Epithelial cell of alveolus of lung (primary cell): ENCODE data around the gene GPATCH4. TPM values are rescaled to one million over a fixed set of nuclear protein-coding genes. Genes with fewer than 3 reads are reported as not detected.

Experiments
- total RNA-seq: library from RNA; depleted of rRNA; stranded (reverse); fragments of >200 nt; gene quantifications from 2 replicates; pipeline ENCODE4 v1.2.1, GENCODE V29; 2015

The GPATCH4 gene
- total RNA-seq = 4.0 and 11.4 TPM in 2 replicates

GRCh38 chr1:156601122-156601830 lies at the start of gene GPATCH4:
GPATCH4 (minus strand) TSS chr1:156601479.

GRCh38 chr1:156641761-156642264 lies 40.5 kb upstream of the GPATCH4 start, which contains the start of gene BCAN:
BCAN (plus strand) TSS chr1:156642117; CDS start chr1:156646055, 3,938 bp downstream.

DNA sequence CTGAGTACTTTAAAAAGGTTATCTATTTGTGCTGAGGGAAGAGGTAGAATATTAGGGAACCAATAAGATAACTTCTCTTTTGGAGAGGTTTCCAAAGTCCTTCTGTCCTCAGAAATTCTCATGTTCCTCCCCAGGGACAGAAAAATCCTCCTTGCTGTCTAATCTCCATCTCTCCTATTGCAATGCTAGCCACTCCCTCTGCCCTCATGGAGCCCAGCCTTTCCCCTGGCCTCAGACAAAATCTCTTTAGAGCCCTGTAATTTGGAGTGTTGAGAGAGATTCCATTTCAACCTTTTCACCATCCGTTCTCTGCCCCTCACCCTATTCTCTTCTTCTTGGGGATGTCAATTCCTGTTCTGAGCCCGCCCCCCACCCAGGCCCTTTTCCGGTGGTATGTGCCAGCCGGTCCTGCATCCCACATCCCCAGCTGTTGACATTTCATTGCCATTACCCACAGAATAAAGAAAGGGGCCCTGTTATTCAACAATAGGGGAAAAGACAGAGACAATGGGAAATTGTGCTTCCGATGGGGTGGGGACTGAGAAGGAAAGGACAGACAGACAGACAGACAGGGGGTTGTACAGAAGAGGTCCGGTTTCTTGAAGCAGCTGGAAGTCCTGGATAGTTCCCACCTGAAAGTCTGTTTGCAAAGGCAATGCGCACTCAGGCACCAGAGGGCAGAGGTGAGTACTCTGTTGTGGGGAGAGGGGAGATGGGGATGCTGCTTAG lies 17.7 kb upstream of the GPATCH4 start, which contains the start of gene HAPLN2:
HAPLN2 (plus strand) TSS at position 563 of the 729 bp plus-strand sequence. CDS start 4,076 bp downstream, outside the sequence.

DNA sequence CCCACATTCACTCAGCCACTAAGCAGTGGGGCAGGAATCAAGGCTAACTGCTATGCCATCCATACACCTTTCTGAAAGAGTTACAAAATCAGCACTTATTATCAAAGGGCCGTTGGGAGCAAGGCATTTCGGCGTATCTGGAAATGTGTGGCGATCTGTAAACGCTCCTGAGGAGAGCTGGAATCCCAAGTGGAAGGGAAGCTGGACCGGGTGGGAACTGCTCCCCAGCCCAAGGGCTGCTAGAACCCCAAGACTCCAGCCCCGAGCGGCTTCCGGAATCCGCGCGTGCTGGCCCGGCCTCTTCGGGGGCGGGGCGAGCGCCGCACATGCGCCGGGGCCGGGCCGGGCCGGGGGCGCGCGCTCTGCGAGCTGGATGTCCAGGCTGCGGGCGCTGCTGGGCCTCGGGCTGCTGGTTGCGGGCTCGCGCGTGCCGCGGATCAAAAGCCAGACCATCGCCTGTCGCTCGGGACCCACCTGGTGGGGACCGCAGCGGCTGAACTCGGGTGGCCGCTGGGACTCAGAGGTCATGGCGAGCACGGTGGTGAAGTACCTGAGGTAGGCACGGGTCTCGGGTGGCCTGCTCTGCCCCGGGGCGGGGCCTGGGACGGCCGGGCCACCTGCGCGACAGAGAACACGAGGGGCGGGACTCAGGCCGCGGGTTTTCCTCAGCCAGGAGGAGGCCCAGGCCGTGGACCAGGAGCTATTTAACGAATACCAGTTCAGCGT lies 9.7 kb downstream of the GPATCH4 start, which contains the start of gene NAXE:
NAXE (plus strand) TSS at position 345 of the 726 bp plus-strand sequence; CDS start at position 374, 29 bp downstream.

GRCh38 chr1:156579472-156579871 lies 21.8 kb downstream of the GPATCH4 start, which contains the start of gene TTC24:
TTC24 (plus strand) TSS chr1:156579723; CDS start chr1:156581365, 1,642 bp downstream.

DNA sequence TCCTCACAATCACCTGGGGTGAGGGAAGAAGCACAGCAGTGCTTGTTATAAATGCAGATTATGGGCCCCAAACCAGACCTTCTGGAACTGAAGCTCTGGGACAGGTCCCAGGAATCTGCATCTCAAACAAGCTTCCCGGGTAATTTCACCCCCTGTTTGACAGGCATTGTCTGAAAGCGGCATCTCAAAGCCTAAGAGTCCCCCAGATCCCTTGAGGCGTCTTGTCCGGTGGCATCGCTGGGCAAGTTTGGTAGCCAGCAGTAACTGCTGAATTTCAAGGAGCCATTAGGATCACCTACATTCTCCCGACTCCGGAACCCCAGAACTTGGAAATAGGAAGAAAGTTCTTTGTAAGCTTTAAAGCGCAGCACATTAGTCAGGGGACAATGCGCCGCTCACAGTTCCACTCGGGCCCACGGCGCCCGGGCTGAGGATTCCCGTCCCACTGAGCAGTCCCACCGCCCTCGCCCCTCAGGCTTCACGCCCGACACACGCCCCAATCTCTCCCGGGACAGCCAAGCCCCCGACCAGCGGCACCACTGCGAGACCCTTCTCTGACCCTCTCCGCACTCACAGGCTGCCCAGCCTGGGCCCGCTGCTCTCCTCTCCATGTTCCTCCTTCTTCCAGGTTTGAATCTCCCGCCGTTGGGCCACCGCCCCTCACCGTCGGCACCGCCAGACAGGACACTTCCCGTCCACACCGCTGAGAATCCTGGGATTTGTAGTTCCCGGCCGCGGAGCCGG lies 29.2 kb downstream of the GPATCH4 start, which contains the start of gene IQGAP3:
IQGAP3 (minus strand) TSS at position 647 of the 744 bp plus-strand sequence; CDS start at position 611, 36 bp downstream.

Other genes starting within 250 kb of the GPATCH4 start
- gene RHBG, start 232.3 kb downstream of the GPATCH4 start, total RNA-seq = not detected in 2 replicates
- 16.9 and 40.0 TPM in 2 replicates for gene MEF2D, start 100.7 kb downstream of the GPATCH4 start, total RNA-seq
- gene IQGAP3, start 28.9 kb downstream of the GPATCH4 start, total RNA-seq = 4.2 and 22.8 TPM in 2 replicates
- gene TTC24, start 21.8 kb downstream of the GPATCH4 start, total RNA-seq = not detected in 2 replicates
- gene NAXE, start 9.7 kb downstream of the GPATCH4 start, total RNA-seq = 70.1 and 93.0 TPM in 2 replicates
- gene HAPLN2, start 17.9 kb upstream of the GPATCH4 start, total RNA-seq = 1.9 TPM in 1 of 2 replicates, not detected in the other
- not detected in 2 replicates for gene BCAN, start 40.6 kb upstream of the GPATCH4 start, total RNA-seq
- gene NES, start 75.9 kb upstream of the GPATCH4 start, total RNA-seq = 34.3 and 110 TPM in 2 replicates
- 38.1 and 68.6 TPM in 2 replicates for gene CRABP2, start 104.1 kb upstream of the GPATCH4 start, total RNA-seq
- gene METTL25B, start 127.0 kb upstream of the GPATCH4 start, total RNA-seq = 11.1 and 19.9 TPM in 2 replicates
- gene ISG20L2, start 127.3 kb upstream of the GPATCH4 start, total RNA-seq = 17.2 and 18.0 TPM in 2 replicates
- gene MRPL24, start 139.6 kb upstream of the GPATCH4 start, total RNA-seq = 52.1 and 67.7 TPM in 2 replicates
- gene HDGF, start 150.2 kb upstream of the GPATCH4 start, total RNA-seq = 186 and 249 TPM in 2 replicates
- 35.8 and 59.0 TPM in 2 replicates for gene PRCC, start 166.1 kb upstream of the GPATCH4 start, total RNA-seq
- gene SH2D2A, start 215.4 kb upstream of the GPATCH4 start, total RNA-seq = 0.32 and 2.1 TPM in 2 replicates